Mammary epithelial cell (primary cell): ENCODE results near the gene USP51.

ENCODE experiments used
- EZH2 ChIP-seq: IDR thresholded peaks from 2 replicates; pipeline ENCODE4 v1.6.1; 2012; ENCODE audit warnings: low read length, inconsistent platforms, borderline replicate concordance
- TF ChIP-seq, protein P1 (sequence below), 2 donors: IDR thresholded peaks in 1 of 2; conservative IDR thresholded peaks in 1 of 2; 2 replicates each; pipeline ENCODE4 v1.5.1; 2011 to 2012; ENCODE audit warnings: inconsistent platforms in 2 of 2, low read length in 2 of 2, mild to moderate bottlenecking in 2 of 2, control low read depth in 1 of 2, low read depth in 1 of 2; ENCODE audit not compliant: insufficient read depth in 1 of 2; ENCODE audit errors: extremely low read depth in 1 of 2

GRCh38 chrX:55488006-55488592 lies 1.5 kb downstream of the USP51 start:
- TF ChIP-seq, protein P1, sequence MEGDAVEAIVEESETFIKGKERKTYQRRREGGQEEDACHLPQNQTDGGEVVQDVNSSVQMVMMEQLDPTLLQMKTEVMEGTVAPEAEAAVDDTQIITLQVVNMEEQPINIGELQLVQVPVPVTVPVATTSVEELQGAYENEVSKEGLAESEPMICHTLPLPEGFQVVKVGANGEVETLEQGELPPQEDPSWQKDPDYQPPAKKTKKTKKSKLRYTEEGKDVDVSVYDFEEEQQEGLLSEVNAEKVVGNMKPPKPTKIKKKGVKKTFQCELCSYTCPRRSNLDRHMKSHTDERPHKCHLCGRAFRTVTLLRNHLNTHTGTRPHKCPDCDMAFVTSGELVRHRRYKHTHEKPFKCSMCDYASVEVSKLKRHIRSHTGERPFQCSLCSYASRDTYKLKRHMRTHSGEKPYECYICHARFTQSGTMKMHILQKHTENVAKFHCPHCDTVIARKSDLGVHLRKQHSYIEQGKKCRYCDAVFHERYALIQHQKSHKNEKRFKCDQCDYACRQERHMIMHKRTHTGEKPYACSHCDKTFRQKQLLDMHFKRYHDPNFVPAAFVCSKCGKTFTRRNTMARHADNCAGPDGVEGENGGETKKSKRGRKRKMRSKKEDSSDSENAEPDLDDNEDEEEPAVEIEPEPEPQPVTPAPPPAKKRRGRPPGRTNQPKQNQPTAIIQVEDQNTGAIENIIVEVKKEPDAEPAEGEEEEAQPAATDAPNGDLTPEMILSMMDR (conservative IDR thresholded peaks at IDR 0.05 in 1 of 2, IDR thresholded peaks at IDR 0.05 in 1 of 2; ENCODE audit: extremely low read depth in 1 of 2, insufficient read depth in 1 of 2, low read depth in 1 of 2, low read length in 2 of 2): no peak
- no peak for TF ChIP-seq EZH2
